Chondrocyte (in vitro differentiated cells): ENCODE data around the gene C4orf33. TPM values are rescaled to one million over a fixed set of nuclear protein-coding genes. Genes with fewer than 3 reads are reported as not detected.

Experiments
- DNase-seq: peaks from one replicate; pipeline ENCODE4 v3.0.0; 2021; ENCODE audit warnings: mixed read lengths, low spot score
- H3K27ac Mint-ChIP-seq: one replicate; pipeline ENCODE4 v1.8.0; 2021; ENCODE audit warnings: mild to moderate bottlenecking, moderate library complexity, mixed read lengths; ENCODE audit not compliant: unreplicated experiment
- H3K27me3 Mint-ChIP-seq: 2 replicates; pipeline ENCODE4 v1.8.0; 2021; ENCODE audit warnings: low read depth, mixed read lengths
- H3K36me3 Mint-ChIP-seq: 2 replicates; pipeline ENCODE4 v1.8.0; 2021; ENCODE audit warnings: low read depth, mixed read lengths
- H3K4me1 Mint-ChIP-seq: 2 replicates; pipeline ENCODE4 v1.8.0; 2021; ENCODE audit warnings: low read depth, mild to moderate bottlenecking, mixed read lengths
- H3K4me3 Mint-ChIP-seq: one replicate; pipeline ENCODE4 v1.8.0; 2021; ENCODE audit warnings: mild to moderate bottlenecking, moderate library complexity, mixed read lengths; ENCODE audit not compliant: unreplicated experiment
- H3K9me3 Mint-ChIP-seq: 2 replicates; pipeline ENCODE4 v1.8.0; 2021; ENCODE audit warnings: low read depth, mixed read lengths
- CTCF ChIP-seq: fragments of 200-600 bp; sonication (generic); IDR thresholded peaks from 2 replicates; pipeline ENCODE4 v1.5.0; 2021; ENCODE audit warnings: antibody characterized with exemption, mild to moderate bottlenecking, moderate library complexity
- total RNA-seq: library from RNA; stranded (reverse); gene quantifications from 3 replicates; pipeline ENCODE4 v1.2.1, GENCODE V29; 2021

The C4orf33 gene
- total RNA-seq, 1 donor from 2014 or later: 7.9 TPM

GRCh38 chr4:129129143-129129542 lies 33.2 kb downstream of the C4orf33 start:
- Mint-ChIP-seq H3K27me3 (no peaks in the 10 kb centered on the region), H3K4me3 (no peak overlapping the region), H3K4me1 (no peaks in the 10 kb centered on the region), H3K9me3 (peaks cover 20% of the 10 kb centered on the region), H3K27ac (no peak overlapping the region), H3K36me3 (peaks cover 3% of the 10 kb centered on the region)
- no peak for DNase-seq
- no peak for TF ChIP-seq CTCF

DNA sequence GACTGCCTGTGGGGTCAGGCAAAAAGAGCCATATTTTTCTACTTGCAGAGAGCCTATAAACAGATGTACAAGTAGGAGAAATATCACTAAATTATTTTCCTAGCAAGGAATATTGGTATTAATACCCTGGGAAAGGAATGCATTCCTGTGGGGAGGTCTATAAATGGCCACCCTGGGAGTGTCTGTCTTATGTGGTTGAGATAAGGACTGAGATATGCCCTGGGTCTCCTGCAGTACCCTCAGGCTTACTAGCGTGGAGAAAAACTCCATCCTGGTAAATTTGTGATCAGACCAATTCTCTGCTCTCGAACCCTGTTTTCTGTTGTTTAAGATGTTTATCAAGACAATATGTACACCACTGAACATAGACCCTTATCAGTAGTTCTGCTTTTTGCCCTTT lies 35.4 kb downstream of the C4orf33 start:
- Mint-ChIP-seq H3K4me3 (no peak overlapping the region), H3K27ac (no peak overlapping the region), H3K4me1 (no peaks in the 10 kb centered on the region), H3K9me3 (peaks cover 11% of the 10 kb centered on the region), H3K27me3 (no peaks in the 10 kb centered on the region), H3K36me3 (no peaks in the 10 kb centered on the region)
- no peak for DNase-seq
- no peak for TF ChIP-seq CTCF

- Mint-ChIP-seq H3K9me3 (peaks cover 3% of the 10 kb centered on the region), H3K36me3 (no peaks in the 10 kb centered on the region), H3K4me1 (peaks cover 6% of the 10 kb centered on the region), H3K27me3 (no peaks in the 10 kb centered on the region), H3K4me3 (no peak overlapping the region), H3K27ac (no peak overlapping the region)
- DNase-seq: peak; percentile 48
- TF ChIP-seq CTCF: no peak
Observed at GRCh38 chr4:129136433-129136832, 40.5 kb downstream of the C4orf33 start.

- H3K27ac Mint-ChIP-seq: no peak overlapping the region
- no peaks in the 10 kb centered on the region for H3K36me3 Mint-ChIP-seq
- no peaks in the 10 kb centered on the region for H3K9me3 Mint-ChIP-seq
- no peak for DNase-seq
- TF ChIP-seq CTCF: no peak
- H3K4me1 Mint-ChIP-seq: peaks cover 10% of the 10 kb centered on the region
- no peak overlapping the region for H3K4me3 Mint-ChIP-seq
- H3K27me3 Mint-ChIP-seq: no peaks in the 10 kb centered on the region
Observed at GRCh38 chr4:129138810-129139496, 43.0 kb downstream of the C4orf33 start.

GRCh38 chr4:129140521-129140920 lies 44.6 kb downstream of the C4orf33 start:
- H3K36me3 Mint-ChIP-seq: no peaks in the 10 kb centered on the region
- no peak overlapping the region for H3K4me3 Mint-ChIP-seq
- no peaks in the 10 kb centered on the region for H3K9me3 Mint-ChIP-seq
- H3K27me3 Mint-ChIP-seq: no peaks in the 10 kb centered on the region
- no peak for DNase-seq
- no peak overlapping the region for H3K27ac Mint-ChIP-seq
- peaks cover 15% of the 10 kb centered on the region for H3K4me1 Mint-ChIP-seq
- TF ChIP-seq CTCF: peak; percentile 80
